H1 (cell line): ENCODE measurements around the gene FAM221B. TPM values are rescaled to one million over a fixed set of nuclear protein-coding genes. Genes with fewer than 3 reads are reported as not detected.

Experiments
- E2F6 ChIP-seq: IDR thresholded peaks from 2 replicates; pipeline ENCODE4 v1.6.1; 2012; ENCODE audit warnings: inconsistent platforms
- RXRA ChIP-seq: IDR thresholded peaks from 2 replicates; pipeline ENCODE4 v1.6.1; 2011; ENCODE audit warnings: low read depth, mild to moderate bottlenecking, low read length, moderate library complexity; ENCODE audit not compliant: insufficient read depth
- ZNF274 ChIP-seq: IDR thresholded peaks from 2 replicates; pipeline ENCODE4 v1.7.0; 2012; ENCODE audit warnings: low read length, borderline replicate concordance; ENCODE audit errors: extremely low read depth
- polyA plus RNA-seq, 7 experiments: library from polyadenylated mRNA; depleted of rRNA in 3 of 7; stranded (reverse) in 5 of 7; unstranded in 2 of 7; fragments of >200 nt in 5 of 7; fragments of 200-250 nt in 2 of 7; gene quantifications; 1 replicate in 5 of 7; 2 replicates in 1 of 7; 4 replicates in 1 of 7; pipeline versions ENCODE4 v1.2.1 to v1.2.3, GENCODE V29; 2011 to 2013; ENCODE audit warnings: missing spikeins in 2 of 7, mixed read lengths in 2 of 7
- total RNA-seq: library from RNA; stranded (reverse); fragmentation: NEBNext Ultra II Directional; extraction: Animal tissue kit (Norgen Biotek cat#: 25700); gene quantifications from 2 replicates; pipeline ENCODE4 v1.2.1, GENCODE V29; 2021

Gene FAM221B
- total and polyA plus RNA-seq, 2 of the 8 experiments (the other 6 are each of a cell fraction or from before 2014, with no cell fraction given), result not detected

GRCh38 chr9:35771534-35771933, 57.0 kb downstream of the FAM221B start (continued):
- TF ChIP-seq E2F6 (no peak), RXRA (no peak), ZNF274 (no peak)
- TF ChIP-seq, all 59 proteins: peak for 0
